Measurements from ENCODE around the gene OSTF1.

- TF ChIP-seq, protein P1, sequence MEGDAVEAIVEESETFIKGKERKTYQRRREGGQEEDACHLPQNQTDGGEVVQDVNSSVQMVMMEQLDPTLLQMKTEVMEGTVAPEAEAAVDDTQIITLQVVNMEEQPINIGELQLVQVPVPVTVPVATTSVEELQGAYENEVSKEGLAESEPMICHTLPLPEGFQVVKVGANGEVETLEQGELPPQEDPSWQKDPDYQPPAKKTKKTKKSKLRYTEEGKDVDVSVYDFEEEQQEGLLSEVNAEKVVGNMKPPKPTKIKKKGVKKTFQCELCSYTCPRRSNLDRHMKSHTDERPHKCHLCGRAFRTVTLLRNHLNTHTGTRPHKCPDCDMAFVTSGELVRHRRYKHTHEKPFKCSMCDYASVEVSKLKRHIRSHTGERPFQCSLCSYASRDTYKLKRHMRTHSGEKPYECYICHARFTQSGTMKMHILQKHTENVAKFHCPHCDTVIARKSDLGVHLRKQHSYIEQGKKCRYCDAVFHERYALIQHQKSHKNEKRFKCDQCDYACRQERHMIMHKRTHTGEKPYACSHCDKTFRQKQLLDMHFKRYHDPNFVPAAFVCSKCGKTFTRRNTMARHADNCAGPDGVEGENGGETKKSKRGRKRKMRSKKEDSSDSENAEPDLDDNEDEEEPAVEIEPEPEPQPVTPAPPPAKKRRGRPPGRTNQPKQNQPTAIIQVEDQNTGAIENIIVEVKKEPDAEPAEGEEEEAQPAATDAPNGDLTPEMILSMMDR (IDR thresholded peaks at IDR 0.05; ENCODE audit: insufficient read depth, low read length, poor library complexity, severe bottlenecking) = no peak
- no peak for TF ChIP-seq EZH2phosphoT487 (conservative IDR thresholded peaks at IDR 0.05; ENCODE audit: low read length)
These were observed 80.2 kb downstream of the OSTF1 start for GRCh38 chr9:75168270-75169178.
